DOHH2 (cell line): ENCODE data around the gene CLK4.

ENCODE experiments used
- H3F3A ChIP-seq: fragments of 200-600 bp; sonication (generic), shearing (Covaris generic); 2 replicates; pipeline ENCODE4 v1.6.0; 2016; ENCODE audit warnings: antibody characterized with exemption, mild to moderate bottlenecking; ENCODE audit not compliant: control insufficient read depth, insufficient read depth
- H3K27ac ChIP-seq: fragments of 200-600 bp; sonication (generic); 2 replicates; pipeline ENCODE4 v1.5.1; 2014; ENCODE audit warnings: low read depth, mild to moderate bottlenecking, low read length, moderate library complexity
- H3K27me3 ChIP-seq: fragments of 200-600 bp; sonication (generic); 2 replicates; pipeline ENCODE4 v1.6.1; 2014; ENCODE audit warnings: mild to moderate bottlenecking, low read length, mixed read lengths; ENCODE audit not compliant: control insufficient read depth
- H3K36me3 ChIP-seq: fragments of 200-600 bp; sonication (generic); 2 replicates; pipeline ENCODE4 v1.6.1; 2014; ENCODE audit warnings: mild to moderate bottlenecking, low read length, moderate library complexity, mixed read lengths; ENCODE audit not compliant: control insufficient read depth
- H3K4me1 ChIP-seq: fragments of 200-600 bp; sonication (generic); 2 replicates; pipeline ENCODE4 v1.6.1; 2014; ENCODE audit warnings: mild to moderate bottlenecking, low read length, mixed read lengths; ENCODE audit not compliant: control insufficient read depth
- H3K4me2 ChIP-seq: fragments of 200-600 bp; sonication (generic); 2 replicates; pipeline ENCODE4 v1.6.0; 2014; ENCODE audit warnings: mild to moderate bottlenecking, low read length, moderate library complexity
- H3K4me3 ChIP-seq: fragments of 200-600 bp; sonication (generic); 2 replicates; pipeline ENCODE4 v1.5.1; 2014; ENCODE audit warnings: mild to moderate bottlenecking, low read length, mixed read lengths
- H3K79me2 ChIP-seq: fragments of 200-600 bp; sonication (generic); 2 replicates; pipeline ENCODE4 v1.6.1; 2014; ENCODE audit warnings: mild to moderate bottlenecking, low read length, mixed read lengths; ENCODE audit not compliant: control insufficient read depth
- H3K9me2 ChIP-seq: fragments of 200-600 bp; sonication (generic); replicated peaks from 2 replicates; pipeline ENCODE4 v1.6.1; 2014; ENCODE audit warnings: mild to moderate bottlenecking, low read length, mixed read lengths; ENCODE audit not compliant: control insufficient read depth
- H3K9me3 ChIP-seq: fragments of 200-600 bp; sonication (generic); 2 replicates; pipeline ENCODE4 v1.6.1; 2014; ENCODE audit warnings: antibody characterized with exemption, low read length, mixed read lengths; ENCODE audit not compliant: control insufficient read depth, insufficient read depth
- H4K20me1 ChIP-seq: fragments of 200-600 bp; sonication (generic); 2 replicates; pipeline ENCODE4 v1.6.0; 2014; ENCODE audit warnings: low read depth, mild to moderate bottlenecking, antibody characterized with exemption, low read length, moderate library complexity; ENCODE audit not compliant: control insufficient read depth, insufficient read depth
- EZH2phosphoT487 ChIP-seq: fragments of 200-600 bp; sonication (generic); IDR thresholded peaks from 2 replicates; pipeline ENCODE4 v1.6.1; 2017; ENCODE audit warnings: borderline replicate concordance, mild to moderate bottlenecking, antibody characterized with exemption, low read length, moderate library complexity, mixed read lengths
- TF ChIP-seq, protein P1 (sequence below): fragments of 200-600 bp; sonication (generic); IDR thresholded peaks from one replicate; pipeline ENCODE4 v1.5.1; 2014; ENCODE audit warnings: antibody characterized with exemption, mild to moderate bottlenecking, low read depth, low read length; ENCODE audit not compliant: poor library complexity, severe bottlenecking

CLK4 gene

DNA sequence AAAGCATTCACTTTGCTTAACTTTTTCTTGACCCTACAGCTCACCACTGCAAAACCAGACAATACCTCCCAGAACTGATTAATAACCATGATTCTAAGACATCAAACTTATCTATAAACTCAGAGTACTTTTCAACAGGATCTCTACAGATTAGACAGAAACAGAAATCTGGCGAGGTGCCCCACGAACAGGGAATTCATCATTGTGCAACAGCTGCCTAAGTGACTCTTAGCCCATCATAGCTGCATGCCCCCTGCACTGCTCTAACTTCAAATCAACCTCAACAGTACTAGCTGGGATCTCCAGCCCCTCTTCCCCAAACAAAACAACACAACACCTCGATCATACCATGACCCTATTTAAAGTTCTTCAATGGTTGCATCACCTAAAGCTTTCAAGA lies 20.6 kb downstream of the CLK4 start:
- peaks cover 93% of the 10 kb centered on the region for H3K36me3 ChIP-seq

DNA sequence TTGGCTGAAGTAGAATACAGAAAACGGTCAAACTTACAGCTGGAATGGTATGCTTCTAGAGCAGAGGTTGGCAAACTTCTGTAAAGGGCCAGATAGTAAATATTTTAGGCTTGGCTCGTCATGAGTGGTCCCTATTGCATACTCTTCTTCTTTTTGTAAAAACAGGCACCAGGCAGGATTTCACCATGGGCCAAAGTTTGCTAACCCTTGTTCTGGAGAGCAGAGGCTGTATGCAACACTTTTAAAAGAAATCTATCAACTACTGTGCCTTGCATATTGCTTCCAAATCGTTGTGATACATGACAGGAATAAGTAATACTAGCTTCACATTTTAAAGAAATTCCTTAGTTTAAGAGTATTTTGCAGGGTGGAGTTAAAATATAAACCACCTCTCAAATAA lies 21.1 kb downstream of the CLK4 start:
- no peaks in the 10 kb centered on the region for H3K79me2 ChIP-seq
- no peaks in the 10 kb centered on the region for H3K4me1 ChIP-seq
- H3F3A ChIP-seq = no peaks in the 10 kb centered on the region
- H3K9me2 ChIP-seq = no peaks in the 10 kb centered on the region
- H3K9me3 ChIP-seq = no peaks in the 10 kb centered on the region
- TF ChIP-seq EZH2phosphoT487 = no peak
- TF ChIP-seq, protein P1, sequence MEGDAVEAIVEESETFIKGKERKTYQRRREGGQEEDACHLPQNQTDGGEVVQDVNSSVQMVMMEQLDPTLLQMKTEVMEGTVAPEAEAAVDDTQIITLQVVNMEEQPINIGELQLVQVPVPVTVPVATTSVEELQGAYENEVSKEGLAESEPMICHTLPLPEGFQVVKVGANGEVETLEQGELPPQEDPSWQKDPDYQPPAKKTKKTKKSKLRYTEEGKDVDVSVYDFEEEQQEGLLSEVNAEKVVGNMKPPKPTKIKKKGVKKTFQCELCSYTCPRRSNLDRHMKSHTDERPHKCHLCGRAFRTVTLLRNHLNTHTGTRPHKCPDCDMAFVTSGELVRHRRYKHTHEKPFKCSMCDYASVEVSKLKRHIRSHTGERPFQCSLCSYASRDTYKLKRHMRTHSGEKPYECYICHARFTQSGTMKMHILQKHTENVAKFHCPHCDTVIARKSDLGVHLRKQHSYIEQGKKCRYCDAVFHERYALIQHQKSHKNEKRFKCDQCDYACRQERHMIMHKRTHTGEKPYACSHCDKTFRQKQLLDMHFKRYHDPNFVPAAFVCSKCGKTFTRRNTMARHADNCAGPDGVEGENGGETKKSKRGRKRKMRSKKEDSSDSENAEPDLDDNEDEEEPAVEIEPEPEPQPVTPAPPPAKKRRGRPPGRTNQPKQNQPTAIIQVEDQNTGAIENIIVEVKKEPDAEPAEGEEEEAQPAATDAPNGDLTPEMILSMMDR = no peak
- no peak overlapping the region for H3K4me3 ChIP-seq
- H3K27ac ChIP-seq = no peak overlapping the region
- peaks cover 93% of the 10 kb centered on the region for H3K36me3 ChIP-seq
- H4K20me1 ChIP-seq = no peaks in the 10 kb centered on the region
- H3K4me2 ChIP-seq = no peak overlapping the region
- H3K27me3 ChIP-seq = no peaks in the 10 kb centered on the region

More for the DNA sequence above, 20.6 kb downstream of the CLK4 start:
- Histone ChIP-seq H3K4me2 (no peak overlapping the region), H3K9me2 (no peaks in the 10 kb centered on the region), H3K9me3 (no peaks in the 10 kb centered on the region), H3K79me2 (no peaks in the 10 kb centered on the region), H4K20me1 (no peaks in the 10 kb centered on the region), H3K4me3 (no peak overlapping the region), H3F3A (no peaks in the 10 kb centered on the region), H3K27me3 (no peaks in the 10 kb centered on the region), H3K4me1 (no peaks in the 10 kb centered on the region), H3K27ac (no peak overlapping the region)
- TF ChIP-seq, protein P1 = no peak
- TF ChIP-seq EZH2phosphoT487 = no peak

DNA sequence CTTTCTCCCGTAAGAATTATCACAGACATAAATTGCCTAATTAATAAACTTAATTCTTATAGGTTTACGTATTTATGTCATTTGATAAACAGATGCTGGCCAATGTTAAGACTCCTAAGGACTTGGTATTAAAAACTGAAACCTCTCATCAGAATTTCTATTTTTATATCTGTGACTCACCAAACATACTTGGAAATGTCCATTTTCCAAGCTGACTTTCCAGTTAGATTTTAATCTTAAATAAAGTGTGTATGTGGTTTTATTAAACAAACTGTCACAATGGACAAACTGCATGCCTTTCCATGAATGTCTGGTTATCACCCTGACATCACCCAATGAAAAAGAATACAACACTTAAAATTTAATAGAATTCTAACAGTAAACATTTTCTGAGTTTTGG lies 24.1 kb downstream of the CLK4 start:
- Histone ChIP-seq H4K20me1 (no peaks in the 10 kb centered on the region), H3K4me3 (no peak overlapping the region), H3K4me1 (no peaks in the 10 kb centered on the region), H3K36me3 (peaks cover 87% of the 10 kb centered on the region), H3K27ac (no peak overlapping the region), H3K27me3 (no peaks in the 10 kb centered on the region), H3K9me2 (no peaks in the 10 kb centered on the region), H3K4me2 (no peak overlapping the region), H3K9me3 (0 out of 2 replicates have a peak, but pooled peaks cover 3% of the 10 kb centered on the region), H3F3A (peaks cover 3% of the 10 kb centered on the region; the same call in 1 of the 2 replicates), H3K79me2 (no peaks in the 10 kb centered on the region)
- TF ChIP-seq, protein P1 = no peak
- TF ChIP-seq EZH2phosphoT487 = no peak

DNA sequence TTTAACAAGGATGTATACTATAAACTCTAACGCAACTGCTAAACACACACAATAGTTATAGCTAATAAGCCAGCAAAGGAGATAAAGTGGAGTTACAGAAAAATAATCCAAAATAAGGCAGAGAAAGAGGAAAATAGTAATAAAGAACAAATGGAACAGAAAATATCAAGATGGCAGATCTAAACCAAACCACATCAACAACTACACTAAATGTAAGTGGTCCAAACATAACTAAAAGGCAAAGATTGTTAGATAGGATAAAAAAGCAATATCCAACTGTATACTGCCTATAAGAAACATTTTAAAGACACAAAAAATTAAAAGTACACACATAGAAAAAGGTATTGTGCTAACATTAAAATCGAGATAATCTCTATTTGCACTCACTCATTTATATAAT lies 31.1 kb downstream of the CLK4 start:
- Histone ChIP-seq H3K4me3 (no peak overlapping the region), H3K9me3 (peaks cover 23% of the 10 kb centered on the region), H3K27me3 (no peaks in the 10 kb centered on the region), H3F3A (peaks cover 3% of the 10 kb centered on the region; the same call in 1 of the 2 replicates), H3K27ac (no peak overlapping the region), H3K9me2 (no peaks in the 10 kb centered on the region), H3K4me1 (no peaks in the 10 kb centered on the region), H3K79me2 (no peaks in the 10 kb centered on the region), H4K20me1 (no peaks in the 10 kb centered on the region), H3K36me3 (peaks cover 24% of the 10 kb centered on the region), H3K4me2 (no peak overlapping the region)
- TF ChIP-seq EZH2phosphoT487 = no peak
- TF ChIP-seq, protein P1 = no peak
